Omental fat pad (tissue), 4 donors: ENCODE measurements around the gene NOTCH1. TPM values are rescaled to one million over a fixed set of nuclear protein-coding genes. Genes with fewer than 3 reads are reported as not detected.

Source experiments
- ATAC-seq: fragments of 150-250 bp; one replicate; pipeline ENCODE4 v1.9.1; 2016; ENCODE audit warnings: mild to moderate bottlenecking, moderate library complexity; ENCODE audit not compliant: low FRiP score
- DNase-seq: peaks from one replicate; pipeline ENCODE4 v3.0.0-alpha.2; 2019; ENCODE audit warnings: low spot score
- CTCF ChIP-seq, 3 donors: fragments of 450-650 bp; IDR thresholded peaks; one replicate each; pipeline ENCODE4 v1.5.1; 2016 to 2017; ENCODE audit warnings: antibody characterized with exemption in 3 of 3, mild to moderate bottlenecking in 3 of 3, moderate library complexity in 2 of 3
- total RNA-seq, 4 donors: library from RNA; depleted of rRNA; stranded (reverse); fragments of >200 nt; gene quantifications; one replicate each; pipeline ENCODE4 v1.1.0, GENCODE V29; 2016

Gene NOTCH1
- total RNA-seq, 4 donors from 2014 or later, result 10.4 to 61.8 (median 55.1) TPM

- no peak for TF ChIP-seq CTCF (IDR thresholded peaks at IDR 0.05)
- no peak for ATAC-seq
- DNase-seq, result no peak
Measured at GRCh38 chr9:136553581-136553980, 7.7 kb upstream of the NOTCH1 start.

DNA sequence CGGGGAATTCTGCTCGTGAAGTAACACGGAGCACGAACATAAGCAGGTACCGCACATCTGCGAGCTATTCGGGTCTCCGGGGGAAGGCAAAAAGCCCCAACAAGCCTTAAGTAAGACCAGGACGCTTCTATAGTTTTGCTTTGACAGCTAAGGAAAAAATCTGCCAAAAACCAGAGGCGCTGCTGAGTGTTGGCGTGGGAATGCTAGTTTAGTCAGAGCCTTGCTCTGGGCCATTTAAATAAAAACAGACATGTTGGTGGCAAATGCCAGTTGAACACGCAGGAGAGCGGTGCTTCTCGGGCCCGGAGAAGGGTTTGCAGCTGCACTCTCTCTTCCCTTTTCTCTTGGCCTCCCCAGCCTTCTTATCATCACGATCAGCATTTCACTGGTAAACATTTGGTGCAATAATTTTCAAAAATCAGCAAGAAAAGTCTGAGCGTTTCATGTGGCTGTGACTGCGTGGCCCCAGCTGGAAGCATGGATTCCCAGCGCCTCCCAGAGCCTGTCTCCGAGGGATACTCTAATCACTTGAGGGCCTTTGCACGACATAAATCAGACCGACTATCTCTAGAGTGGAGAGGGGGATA, 6.4 kb upstream of the NOTCH1 start:
- no peak for ATAC-seq
- DNase-seq, result no peak
- TF ChIP-seq CTCF (IDR thresholded peaks at IDR 0.05), result no peak

- ATAC-seq (no peak), DNase-seq (no peak)
- no peak for TF ChIP-seq CTCF (IDR thresholded peaks at IDR 0.05)
Measured at GRCh38 chr9:136551401-136552116, 5.7 kb upstream of the NOTCH1 start.

DNA sequence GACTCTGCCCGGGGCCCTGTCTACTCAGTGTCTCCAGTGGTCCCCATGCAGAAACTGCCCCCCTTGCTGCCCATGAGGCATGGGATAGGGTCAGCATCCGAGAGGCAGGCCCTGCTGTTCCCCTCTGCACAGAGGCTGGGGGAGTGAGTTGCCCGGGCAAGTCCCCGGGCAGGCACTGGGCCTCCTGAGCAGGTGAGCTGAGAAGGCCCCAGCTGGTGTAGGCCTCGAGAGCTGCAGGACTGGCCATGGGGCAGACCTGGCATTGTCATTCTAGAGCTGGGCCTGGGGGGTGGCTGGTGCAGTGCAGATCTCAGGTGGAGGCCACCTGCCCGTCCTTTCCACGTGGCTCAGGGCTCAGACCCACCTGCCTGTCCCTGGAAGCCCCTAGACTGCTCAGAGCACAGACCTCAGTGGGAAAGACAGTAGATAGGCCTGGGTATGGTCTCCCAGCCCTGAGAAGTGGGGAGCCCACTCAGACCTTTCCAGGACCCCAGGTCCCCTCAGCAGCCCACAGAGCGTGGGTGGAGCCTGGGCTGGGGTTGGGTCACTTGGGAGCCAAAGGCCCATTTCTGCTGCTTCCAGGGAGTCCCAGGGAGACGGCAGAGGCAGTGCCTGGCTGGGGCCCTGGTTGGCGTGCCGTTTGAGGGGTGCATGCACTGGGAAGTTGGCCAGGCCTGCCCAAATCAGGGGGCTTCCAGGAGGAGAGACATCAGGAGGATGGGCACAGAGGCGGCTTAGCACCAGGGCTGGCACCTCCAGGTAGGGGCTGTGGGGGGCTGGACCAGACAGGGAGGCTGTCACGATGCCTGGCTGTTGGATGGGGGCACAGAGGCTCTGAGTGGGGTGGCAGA, 4.8 kb upstream of the NOTCH1 start:
- TF ChIP-seq CTCF (IDR thresholded peaks at IDR 0.05), result no peak
- ATAC-seq (no peak), DNase-seq (no peak)

DNA sequence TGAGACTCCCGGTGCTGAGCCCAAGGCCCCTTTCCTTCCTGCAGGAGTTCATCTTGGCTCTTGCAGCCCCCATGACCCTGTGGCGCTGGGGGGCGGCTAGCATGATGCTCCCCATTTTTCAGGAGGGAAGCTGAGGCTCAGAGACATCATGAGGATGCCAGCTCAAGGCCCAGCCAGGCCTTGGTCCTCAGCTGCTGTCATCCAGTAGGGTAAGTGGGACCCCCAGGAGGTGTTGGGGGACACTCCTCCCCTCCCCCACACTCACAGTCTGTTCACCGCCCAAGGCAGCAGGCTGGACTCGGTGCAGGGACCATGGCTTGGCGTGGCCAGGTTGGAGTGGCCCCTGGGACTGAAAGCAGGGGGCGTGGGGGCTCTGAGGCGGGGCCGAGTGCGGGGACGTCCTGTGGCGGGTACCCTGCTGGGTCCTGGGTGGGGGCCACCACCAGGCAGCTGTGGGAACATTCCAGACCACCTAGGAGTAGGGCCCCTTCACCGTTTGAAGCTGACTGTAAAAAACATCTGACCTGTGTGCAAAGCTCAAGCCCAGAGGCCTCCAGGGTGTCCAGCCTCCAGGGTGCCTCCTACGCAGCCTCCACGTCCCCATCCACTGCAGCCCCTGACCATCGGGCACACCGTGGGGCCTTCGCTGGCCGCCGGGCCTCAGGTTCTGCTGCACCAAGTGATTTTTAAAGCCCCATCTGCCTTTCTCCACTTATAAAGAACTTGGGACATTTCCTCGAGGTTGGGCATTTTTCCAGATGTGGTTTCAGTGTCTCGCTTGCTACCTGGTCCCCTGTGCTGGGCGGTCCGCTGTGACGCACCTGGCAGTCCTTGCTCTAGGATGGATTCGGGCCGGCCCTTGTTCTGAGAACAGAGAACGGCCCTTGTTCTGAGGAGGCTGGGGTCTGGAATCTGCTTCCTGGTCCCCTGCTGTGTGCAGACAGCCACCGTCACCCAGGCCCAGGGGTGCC, 3.4 kb upstream of the NOTCH1 start:
- no peak for TF ChIP-seq CTCF (IDR thresholded peaks at IDR 0.05)
- ATAC-seq, result no peak
- DNase-seq, result no peak

GRCh38 chr9:136547508-136548215, 1.8 kb upstream of the NOTCH1 start:
- TF ChIP-seq CTCF (IDR thresholded peaks at IDR 0.05), result no peak
- DNase-seq (no peak), ATAC-seq (no peak)
